Fibroblast of mammary gland (primary cell): Measurements from ENCODE around the gene BICD2.

Experiments
- DNase-seq: peaks from one replicate; pipeline ENCODE4 v3.0.0-alpha.2; 2010; ENCODE audit warnings: low read depth
- H3K4me3 ChIP-seq: 2 replicates; pipeline ENCODE4 v1.5.1; 2011; ENCODE audit warnings: low read depth, mild to moderate bottlenecking, low read length, moderate library complexity; ENCODE audit not compliant: control insufficient read depth
- TF ChIP-seq, protein P1 (sequence below): conservative IDR thresholded peaks from 2 replicates; pipeline ENCODE4 v1.5.1; 2011; ENCODE audit warnings: low read depth, low read length, inconsistent platforms; ENCODE audit not compliant: control insufficient read depth, insufficient read depth

BICD2 gene

DNA sequence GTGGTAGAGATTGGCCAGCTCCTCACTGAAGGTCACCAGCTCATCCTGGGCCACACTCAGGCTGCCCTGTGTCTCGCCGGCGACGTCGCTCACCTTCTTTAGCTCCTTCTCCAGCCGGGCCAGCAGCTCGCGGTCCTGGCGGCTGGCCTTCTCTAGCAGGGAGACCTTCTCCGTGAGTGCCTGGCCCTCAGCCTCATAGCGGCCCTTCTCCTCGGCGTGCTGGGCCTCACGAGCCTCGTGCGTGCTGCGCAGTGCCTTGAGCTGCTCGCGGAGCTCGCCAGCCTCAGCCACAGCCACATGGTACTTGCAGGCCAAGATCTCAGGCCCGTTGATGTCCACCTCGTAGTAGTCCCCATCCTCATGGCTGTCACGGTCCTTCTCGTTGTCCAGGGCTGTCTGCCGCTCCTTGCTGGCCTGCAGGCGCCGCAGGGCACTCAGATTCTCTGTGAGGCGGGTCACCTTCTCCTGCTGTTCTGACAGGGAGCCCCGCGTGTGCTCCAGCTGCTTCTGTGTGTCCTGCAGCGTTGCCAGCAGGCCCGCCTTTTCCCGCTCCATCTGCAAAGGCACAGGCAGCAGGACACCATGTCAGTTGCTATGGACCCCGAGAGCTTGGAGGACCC, 45.5 kb downstream of the BICD2 start:
- H3K4me3 ChIP-seq: no peak overlapping the region
- TF ChIP-seq, protein P1, sequence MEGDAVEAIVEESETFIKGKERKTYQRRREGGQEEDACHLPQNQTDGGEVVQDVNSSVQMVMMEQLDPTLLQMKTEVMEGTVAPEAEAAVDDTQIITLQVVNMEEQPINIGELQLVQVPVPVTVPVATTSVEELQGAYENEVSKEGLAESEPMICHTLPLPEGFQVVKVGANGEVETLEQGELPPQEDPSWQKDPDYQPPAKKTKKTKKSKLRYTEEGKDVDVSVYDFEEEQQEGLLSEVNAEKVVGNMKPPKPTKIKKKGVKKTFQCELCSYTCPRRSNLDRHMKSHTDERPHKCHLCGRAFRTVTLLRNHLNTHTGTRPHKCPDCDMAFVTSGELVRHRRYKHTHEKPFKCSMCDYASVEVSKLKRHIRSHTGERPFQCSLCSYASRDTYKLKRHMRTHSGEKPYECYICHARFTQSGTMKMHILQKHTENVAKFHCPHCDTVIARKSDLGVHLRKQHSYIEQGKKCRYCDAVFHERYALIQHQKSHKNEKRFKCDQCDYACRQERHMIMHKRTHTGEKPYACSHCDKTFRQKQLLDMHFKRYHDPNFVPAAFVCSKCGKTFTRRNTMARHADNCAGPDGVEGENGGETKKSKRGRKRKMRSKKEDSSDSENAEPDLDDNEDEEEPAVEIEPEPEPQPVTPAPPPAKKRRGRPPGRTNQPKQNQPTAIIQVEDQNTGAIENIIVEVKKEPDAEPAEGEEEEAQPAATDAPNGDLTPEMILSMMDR: no peak
- no peak for DNase-seq

DNA sequence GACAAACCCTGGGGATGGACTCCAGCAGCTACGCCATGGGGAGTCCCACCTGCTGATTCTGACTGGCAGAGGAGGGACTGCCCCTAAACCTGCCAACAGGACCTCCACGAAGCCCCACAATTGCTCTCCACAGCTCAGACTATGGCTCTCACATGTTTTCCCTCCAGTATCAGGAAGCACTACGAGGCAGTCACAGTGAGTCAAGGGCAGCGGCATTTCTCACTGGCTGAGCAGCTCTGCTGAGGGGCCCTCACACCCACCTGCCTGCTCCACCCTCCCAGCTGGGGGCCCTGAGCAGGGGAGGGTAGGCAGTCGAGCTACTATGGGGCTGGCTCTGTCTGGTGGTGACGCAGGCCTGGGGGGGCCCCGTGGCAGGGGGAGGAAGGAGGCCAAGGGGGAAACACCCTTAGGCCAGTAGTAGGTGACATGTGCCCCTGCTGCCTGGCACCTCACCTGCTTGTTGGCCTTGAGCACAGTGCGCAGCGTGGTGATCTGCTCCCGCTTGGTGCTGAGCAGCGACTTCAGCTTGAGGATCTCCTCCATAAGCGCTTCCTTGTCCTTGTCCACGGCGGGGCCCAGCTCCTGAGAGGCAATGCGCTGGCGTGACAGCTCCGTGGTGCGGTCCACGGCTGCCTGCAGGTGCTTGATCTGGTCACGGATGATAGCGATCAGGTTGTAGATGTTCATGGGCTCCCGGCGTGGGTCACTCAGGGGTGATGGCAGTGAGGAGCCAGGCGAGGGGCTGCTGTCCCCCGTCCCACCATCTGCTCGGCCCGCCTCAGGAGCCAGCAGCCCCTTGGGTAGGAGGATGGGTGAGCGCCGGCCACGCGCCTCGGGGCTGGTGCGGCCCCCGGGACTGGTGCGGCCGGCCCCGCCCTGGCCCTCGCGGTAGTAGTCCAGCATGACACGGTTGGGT, 46.3 kb downstream of the BICD2 start:
- no peak overlapping the region for H3K4me3 ChIP-seq
- no peak for DNase-seq
- TF ChIP-seq, protein P1: no peak

DNA sequence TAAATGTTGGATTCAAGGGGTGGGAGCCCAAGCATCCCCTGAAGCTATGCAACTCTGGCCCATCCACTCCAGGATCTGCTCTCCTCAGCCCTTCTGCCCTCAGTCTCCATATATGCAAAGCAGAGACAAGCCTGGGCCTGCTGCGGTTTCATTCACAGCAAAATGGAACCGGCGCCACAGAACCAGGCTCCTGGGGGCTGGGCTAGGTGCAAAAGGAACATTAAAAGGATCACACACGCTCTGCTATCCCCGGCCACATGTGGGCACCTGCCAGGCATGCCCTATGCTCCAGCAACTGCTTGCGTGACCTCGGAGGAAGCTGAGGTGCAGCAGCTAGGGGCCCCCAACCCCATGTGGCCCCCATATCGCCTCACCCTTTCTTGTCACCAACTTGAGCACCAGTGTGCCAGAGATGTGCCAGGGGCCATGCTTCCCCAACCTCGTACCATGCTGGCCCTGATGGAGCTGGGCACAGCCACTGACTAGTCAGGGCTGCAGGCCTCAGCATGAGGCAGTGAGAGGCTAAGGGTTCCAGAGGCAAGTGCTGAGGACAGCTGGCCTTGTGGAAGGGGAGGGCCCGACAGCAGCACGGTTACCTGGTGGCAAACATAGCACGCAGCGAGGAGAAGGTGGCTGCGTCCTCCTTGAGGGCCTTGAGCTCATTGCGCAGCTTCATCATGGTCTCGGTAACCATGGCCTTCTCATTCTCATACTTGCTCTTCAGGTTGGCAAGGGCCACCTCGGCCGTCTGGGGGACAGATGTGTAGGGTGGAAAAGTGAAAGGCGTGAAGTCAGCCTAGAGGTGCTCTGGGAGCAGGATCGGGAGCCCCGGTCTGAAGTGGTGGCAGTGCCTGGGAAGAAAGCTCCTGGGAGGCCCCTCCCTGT, 47.2 kb downstream of the BICD2 start:
- no peak overlapping the region for H3K4me3 ChIP-seq
- TF ChIP-seq, protein P1: no peak
- no peak for DNase-seq

DNA sequence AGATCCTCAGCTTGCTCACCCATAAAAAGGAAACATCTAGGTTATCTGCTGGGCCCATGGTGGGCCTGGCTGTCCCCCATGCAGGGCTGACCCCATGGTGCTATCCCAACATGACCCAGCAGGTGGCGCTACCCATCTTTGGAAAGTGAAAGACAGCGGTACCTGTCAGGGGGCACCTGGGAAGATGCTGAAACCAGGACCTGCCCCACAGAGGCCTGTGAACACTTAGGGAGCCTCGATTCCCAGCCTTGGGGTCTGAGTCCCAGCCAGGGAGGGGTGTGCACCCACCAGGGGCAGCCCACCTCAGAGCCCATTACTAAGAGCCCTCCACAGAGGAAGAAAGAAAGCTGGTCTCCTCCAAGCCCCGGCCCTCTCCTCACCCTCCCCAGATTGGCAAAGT, 48.1 kb downstream of the BICD2 start:
- H3K4me3 ChIP-seq: no peak overlapping the region
- DNase-seq: peak; percentile 34
- TF ChIP-seq, protein P1: peak; percentile 81

DNA sequence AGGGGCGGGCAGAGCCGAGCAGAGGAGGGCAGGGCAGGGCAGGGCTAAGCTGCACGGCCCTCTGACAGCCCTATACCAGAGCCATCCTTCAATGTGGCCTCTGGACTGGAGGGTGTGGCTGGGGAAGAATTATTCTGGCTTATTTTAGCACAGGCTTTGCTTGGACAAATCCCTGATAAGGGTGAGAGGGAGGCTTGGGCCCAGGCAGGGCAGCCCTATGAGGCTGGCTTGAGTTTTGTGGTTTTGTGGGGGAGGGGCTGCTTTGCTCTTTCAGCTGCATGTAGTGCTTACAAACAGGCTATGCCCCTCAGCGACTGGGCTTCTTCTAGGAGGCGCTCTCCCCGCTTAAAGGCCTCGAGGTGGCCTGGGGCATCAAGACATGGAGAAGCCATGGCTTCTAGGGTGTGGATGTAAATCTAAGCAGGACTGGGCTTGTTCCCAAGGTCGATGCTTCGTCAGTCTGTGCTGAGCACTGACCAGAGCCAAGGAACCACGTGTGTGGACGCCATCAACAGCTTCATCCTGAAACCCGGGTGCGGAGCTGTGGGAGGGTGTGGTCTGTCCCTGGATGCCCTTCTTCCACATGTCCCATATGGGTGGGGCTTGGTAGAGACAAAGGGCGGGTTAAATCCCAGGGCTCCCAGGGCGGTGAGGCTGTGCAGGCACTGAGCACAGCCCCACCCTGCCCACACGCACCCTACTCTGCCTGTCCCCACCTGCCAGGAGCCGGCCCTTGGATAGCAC, 49.0 kb downstream of the BICD2 start:
- no peak overlapping the region for H3K4me3 ChIP-seq
- TF ChIP-seq, protein P1: no peak
- peak; percentile 82 for DNase-seq
